ENCODE measurements around the gene GUCY1A2.

DNA sequence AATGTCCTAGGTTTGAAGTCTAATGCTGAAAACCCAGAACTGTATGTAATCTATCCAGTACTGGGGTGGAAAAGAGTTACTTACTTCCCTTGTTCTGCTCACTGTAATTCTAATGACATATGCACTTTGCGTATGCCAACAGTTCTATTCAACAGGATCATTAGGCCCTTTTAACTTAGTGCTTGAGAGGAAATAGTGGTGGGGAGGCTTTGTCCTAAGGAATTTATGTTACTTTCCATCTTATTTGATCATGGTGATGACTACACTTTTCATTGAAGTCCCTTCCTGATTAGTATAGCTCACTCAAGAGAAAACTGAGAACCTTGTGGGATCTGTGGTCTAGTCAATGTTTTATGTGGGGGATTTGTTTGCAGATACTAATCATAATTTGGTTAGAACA is 348.2 kb downstream of the GUCY1A2 start:
- TF ChIP-seq, protein P1, sequence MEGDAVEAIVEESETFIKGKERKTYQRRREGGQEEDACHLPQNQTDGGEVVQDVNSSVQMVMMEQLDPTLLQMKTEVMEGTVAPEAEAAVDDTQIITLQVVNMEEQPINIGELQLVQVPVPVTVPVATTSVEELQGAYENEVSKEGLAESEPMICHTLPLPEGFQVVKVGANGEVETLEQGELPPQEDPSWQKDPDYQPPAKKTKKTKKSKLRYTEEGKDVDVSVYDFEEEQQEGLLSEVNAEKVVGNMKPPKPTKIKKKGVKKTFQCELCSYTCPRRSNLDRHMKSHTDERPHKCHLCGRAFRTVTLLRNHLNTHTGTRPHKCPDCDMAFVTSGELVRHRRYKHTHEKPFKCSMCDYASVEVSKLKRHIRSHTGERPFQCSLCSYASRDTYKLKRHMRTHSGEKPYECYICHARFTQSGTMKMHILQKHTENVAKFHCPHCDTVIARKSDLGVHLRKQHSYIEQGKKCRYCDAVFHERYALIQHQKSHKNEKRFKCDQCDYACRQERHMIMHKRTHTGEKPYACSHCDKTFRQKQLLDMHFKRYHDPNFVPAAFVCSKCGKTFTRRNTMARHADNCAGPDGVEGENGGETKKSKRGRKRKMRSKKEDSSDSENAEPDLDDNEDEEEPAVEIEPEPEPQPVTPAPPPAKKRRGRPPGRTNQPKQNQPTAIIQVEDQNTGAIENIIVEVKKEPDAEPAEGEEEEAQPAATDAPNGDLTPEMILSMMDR (IDR thresholded peaks at IDR 0.05) = no peak
- no peak for TF ChIP-seq POLR2A (IDR thresholded peaks at IDR 0.05)

All from uterus (tissue), 2 donors.